ENCODE measurements around the gene MXD1. TPM values are rescaled to one million over a fixed set of nuclear protein-coding genes. Genes with fewer than 3 reads are reported as not detected.

Gene MXD1
- total and polyA plus RNA-seq, 2 donors (not counting 3 experiments of a cell fraction or from before 2014, with no cell fraction given), result 6.7 to 10.6 TPM

- H3K4me3 ChIP-seq (replicated peaks in 1 of 3; ENCODE audit: insufficient read depth in 1 of 3, low read depth in 1 of 3, low read length in 3 of 3), result no peak overlapping the region
- H3K4me1 ChIP-seq (ENCODE audit: control insufficient read depth, extremely low read depth, insufficient read depth, low read length), result no peaks in the 10 kb centered on the region
- no peaks in the 10 kb centered on the region for H3K9me3 ChIP-seq (replicated peaks; ENCODE audit: control insufficient read depth, insufficient read depth, low read length)
- no peaks in the 10 kb centered on the region for H3K9me1 ChIP-seq (replicated peaks; ENCODE audit: control insufficient read depth, extremely low read depth, insufficient read depth, low read length)
- H3K9ac ChIP-seq (replicated peaks; ENCODE audit: extremely low read depth, insufficient read depth, low read length), result no peak overlapping the region
- no TSS peak for BruUV-seq (replicated peaks)
- dilution Hi-C loops (cut with MboI; ENCODE audit: extremely low pct_ligation_motif_present, low sequenced_read_pairs) (no loop called here), intact Hi-C loops (cut with micrococcal nuclease) (no loop called here)
- no peaks in the 10 kb centered on the region for H4K20me1 ChIP-seq (replicated peaks; ENCODE audit: control insufficient read depth, extremely low read depth, insufficient read depth, low read length)
- no peaks in the 10 kb centered on the region for H3K79me2 ChIP-seq (ENCODE audit: control insufficient read depth, insufficient read depth, low read length)
- ChIA-PET CTCF (no interaction called here), POLR2A (no interaction called here)
- H3K27ac ChIP-seq (ENCODE audit: insufficient read depth, low read depth, low read length), result no peak overlapping the region
- TF ChIP-seq POLR2AphosphoS5 (IDR thresholded peaks at IDR 0.05; ENCODE audit: insufficient read depth, low read depth, low read length), result no peak
- no peak for TF ChIP-seq MYC (IDR thresholded peaks at IDR 0.05; ENCODE audit: low read depth, low read length)
- no peak for TF ChIP-seq JUN (IDR thresholded peaks at IDR 0.05; ENCODE audit: borderline replicate concordance, insufficient read depth, insufficient read length, low read depth)
- no peak for TF ChIP-seq POLR2A (IDR thresholded peaks at IDR 0.05; ENCODE audit: low read depth, low read length)
- TF ChIP-seq GATA2 (IDR thresholded peaks at IDR 0.05; ENCODE audit: insufficient read depth, insufficient read length, low read depth, low read length), result no peak
- no peak for TF ChIP-seq FOS (IDR thresholded peaks at IDR 0.05; ENCODE audit: borderline replicate concordance, insufficient read depth, low read length)
- no peak for TF ChIP-seq CTCF (IDR thresholded peaks at IDR 0.05; ENCODE audit: extremely low read depth in 1 of 2, insufficient read depth in 1 of 2, low read depth in 1 of 2, low read length in 2 of 2)
- no peak for TF ChIP-seq MAX (IDR thresholded peaks at IDR 0.05; ENCODE audit: insufficient read depth, insufficient read length)
- TF ChIP-seq EZH2 (IDR thresholded peaks at IDR 0.05; ENCODE audit: borderline replicate concordance, low read depth, low read length, severe bottlenecking), result no peak
- H3K4me2 ChIP-seq (ENCODE audit: insufficient read depth, low read length), result no peak overlapping the region
- no peaks in the 10 kb centered on the region for H3K27me3 ChIP-seq (ENCODE audit: control insufficient read depth in 2 of 2, insufficient read depth in 2 of 2, low read length in 2 of 2)
- no peaks in the 10 kb centered on the region for H3K36me3 ChIP-seq (ENCODE audit: control insufficient read depth in 2 of 2, extremely low read depth in 1 of 2, insufficient read depth in 2 of 2, low read length in 2 of 2)
- no peak overlapping the region for H2AFZ ChIP-seq (ENCODE audit: low read depth, low read length)
- no peak for FAIRE-seq
- DNase-seq (ENCODE audit: low read depth, low spot score), result no peak
These were observed 74.1 kb downstream of the MXD1 start for GRCh38 chr2:69989009-69989408.

All from endothelial cell of umbilical vein (primary cell).